Amniotic stem cell (primary cell): Measurements from ENCODE around the gene MTX2.

ENCODE experiments used
- DNase-seq: peaks from one replicate; lab custom pipeline; 2025; lab: John Stamatoyannopoulos, UW

Gene MTX2

GRCh38 chr2:176269319-176270099, at the start of gene MTX2:
Gene MTX2 (plus strand): TSS chr2:176269442. CDS start chr2:176269630, 188 bp downstream.
- peak; percentile 28 for DNase-seq

DNA sequence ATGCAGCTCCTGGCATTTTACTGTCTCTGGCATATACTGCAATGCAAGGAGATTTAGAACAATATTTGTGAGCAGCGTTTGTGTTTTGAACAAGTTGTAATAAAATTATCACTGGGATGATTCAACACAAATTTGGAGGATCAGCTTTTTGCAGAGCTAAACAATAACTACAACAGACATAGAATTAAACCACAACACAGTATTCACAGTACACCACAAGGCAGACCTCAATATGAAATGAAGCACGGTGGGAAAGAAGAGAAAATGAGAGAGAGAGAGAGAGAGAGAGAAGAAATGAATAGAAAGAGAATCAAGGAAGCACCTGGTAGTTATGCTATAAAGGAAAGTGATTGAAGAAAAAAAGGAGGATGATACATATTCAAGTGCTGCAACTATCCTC, 41.4 kb upstream of the MTX2 start:
- no peak for DNase-seq

- DNase-seq: no peak
Measured at GRCh38 chr2:176234156-176234555, 35.1 kb upstream of the MTX2 start.

DNA sequence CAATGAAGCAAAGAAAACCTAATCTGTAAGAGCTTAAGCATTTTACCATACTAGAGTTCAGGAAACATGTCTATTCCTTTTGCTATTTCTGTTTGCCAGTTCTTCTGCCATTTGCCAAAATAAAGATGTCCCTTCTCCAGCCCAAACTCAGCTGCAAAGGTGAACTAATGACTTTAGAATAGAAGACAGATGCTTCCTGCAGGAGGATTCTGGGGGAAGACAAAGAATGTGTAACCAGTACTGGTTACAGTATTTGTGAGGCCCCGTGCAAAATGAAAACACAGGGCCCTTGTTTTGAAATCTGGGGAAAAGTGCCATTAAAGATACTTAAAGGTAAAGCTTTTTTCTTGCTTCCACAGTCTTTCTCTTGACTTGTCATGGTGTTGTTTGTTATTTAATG, 34.3 kb upstream of the MTX2 start:
- DNase-seq: no peak

- DNase-seq: no peak
Measured at GRCh38 chr2:176237456-176237855, 31.8 kb upstream of the MTX2 start.

- DNase-seq: no peak
Measured at GRCh38 chr2:176239031-176239430, 30.2 kb upstream of the MTX2 start.

DNA sequence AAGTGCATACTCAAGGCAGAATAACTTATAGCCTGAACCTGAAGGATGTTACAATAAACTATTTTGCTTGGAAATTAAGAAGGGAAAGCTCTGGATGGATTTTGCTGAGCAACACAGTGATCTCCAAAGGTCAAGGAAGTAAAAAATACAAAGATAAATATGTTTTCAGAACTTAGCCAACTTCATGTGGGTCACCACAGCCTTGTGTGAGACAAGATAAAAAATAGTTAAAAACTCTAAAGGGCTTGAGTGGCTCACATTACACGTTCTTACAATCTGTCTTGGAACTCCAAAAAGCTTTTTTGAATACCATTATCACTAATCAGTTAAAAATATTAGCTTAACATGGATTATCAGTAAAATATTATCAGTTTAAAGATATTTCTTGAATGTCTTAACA, 28.9 kb upstream of the MTX2 start:
- no peak for DNase-seq

DNA sequence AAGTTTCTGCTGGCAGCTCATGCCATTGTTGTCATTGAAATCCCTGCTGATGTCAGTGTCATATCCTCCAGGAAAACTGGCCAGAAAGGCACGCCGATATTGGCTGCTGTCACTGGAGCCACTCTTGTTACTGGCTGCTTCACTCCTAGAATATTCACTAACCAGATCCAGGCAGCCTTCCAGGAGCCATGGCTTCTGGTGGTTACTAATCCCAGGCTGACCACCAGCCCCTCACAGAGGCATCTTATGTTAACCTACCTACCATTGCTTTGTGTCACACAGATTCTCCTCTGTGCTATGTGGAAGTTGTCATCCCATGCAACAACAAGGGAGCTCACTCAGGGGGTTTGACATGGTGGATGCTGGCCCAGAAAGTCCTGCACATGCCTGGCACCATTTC, 27.0 kb upstream of the MTX2 start:
- DNase-seq: no peak

GRCh38 chr2:176246331-176246730, 22.9 kb upstream of the MTX2 start:
- no peak for DNase-seq

- DNase-seq: no peak
Measured at GRCh38 chr2:176247859-176248258, 21.4 kb upstream of the MTX2 start.

DNA sequence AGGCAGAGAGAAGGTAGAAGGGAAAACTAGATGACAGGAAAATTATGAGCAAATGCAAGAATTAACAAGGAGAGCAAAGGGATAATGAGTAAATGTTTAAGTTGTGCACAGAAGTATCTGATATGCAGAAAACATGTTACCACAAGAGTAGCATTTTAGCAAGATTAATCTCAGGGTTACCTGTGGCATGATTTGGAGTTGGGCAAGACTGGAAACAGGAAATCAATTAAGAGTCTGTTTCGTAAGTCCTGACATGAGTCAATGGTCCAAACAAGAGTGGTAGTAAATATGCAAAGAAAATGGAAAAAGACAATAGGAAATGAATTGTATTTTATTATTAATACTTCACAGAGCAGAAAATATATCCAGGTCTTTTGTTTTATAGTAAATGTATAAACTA, 17.3 kb upstream of the MTX2 start:
- no peak for DNase-seq

DNA sequence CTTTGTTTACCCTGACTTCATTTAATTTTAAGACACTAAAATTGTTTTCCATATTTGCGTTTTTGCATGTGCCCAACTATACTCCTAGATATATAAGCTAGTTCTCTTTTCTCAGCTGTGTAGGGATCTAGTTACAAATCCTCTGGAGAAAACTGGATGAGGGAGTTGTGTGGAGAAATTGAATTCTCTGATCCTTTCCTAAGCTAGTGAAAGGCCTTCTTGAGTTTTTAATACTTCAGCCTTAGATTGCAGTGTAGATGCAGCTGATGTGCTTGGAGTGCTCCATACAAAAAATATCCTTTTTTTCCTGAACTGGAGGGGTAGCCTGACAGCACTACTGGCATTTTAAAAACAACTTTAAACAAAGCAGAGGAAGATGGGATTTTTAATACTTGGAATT, 8.6 kb upstream of the MTX2 start:
- DNase-seq: no peak

- no peak for DNase-seq
Measured at GRCh38 chr2:176261136-176261535, 8.1 kb upstream of the MTX2 start.

- no peak for DNase-seq
Measured at GRCh38 chr2:176268976-176269318, 295 bp upstream of the MTX2 start.

GRCh38 chr2:176270100-176270750, 983 bp downstream of the MTX2 start:
- DNase-seq: no peak

- DNase-seq: no peak
Measured at GRCh38 chr2:176272870-176273459, 3.7 kb downstream of the MTX2 start.

DNA sequence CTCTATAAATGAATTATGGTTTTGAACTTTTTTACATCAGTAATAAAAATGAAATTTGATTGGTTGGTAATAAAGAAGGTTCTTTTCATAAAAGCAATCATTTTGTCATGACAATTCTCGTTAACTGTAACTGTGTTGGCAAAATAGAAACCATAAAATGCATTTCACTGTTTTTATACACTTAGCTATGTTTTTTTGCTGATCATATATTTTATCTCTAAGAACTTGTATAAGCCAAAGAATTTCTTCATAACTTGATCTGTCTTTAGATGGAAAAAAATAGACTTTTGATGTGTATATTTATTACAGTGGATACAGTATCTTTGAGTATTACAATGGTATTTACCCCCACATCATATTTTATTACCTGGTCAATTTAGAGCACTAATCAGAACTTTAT, 9.7 kb downstream of the MTX2 start:
- DNase-seq: no peak

GRCh38 chr2:176280156-176280555, 10.9 kb downstream of the MTX2 start:
- no peak for DNase-seq

DNA sequence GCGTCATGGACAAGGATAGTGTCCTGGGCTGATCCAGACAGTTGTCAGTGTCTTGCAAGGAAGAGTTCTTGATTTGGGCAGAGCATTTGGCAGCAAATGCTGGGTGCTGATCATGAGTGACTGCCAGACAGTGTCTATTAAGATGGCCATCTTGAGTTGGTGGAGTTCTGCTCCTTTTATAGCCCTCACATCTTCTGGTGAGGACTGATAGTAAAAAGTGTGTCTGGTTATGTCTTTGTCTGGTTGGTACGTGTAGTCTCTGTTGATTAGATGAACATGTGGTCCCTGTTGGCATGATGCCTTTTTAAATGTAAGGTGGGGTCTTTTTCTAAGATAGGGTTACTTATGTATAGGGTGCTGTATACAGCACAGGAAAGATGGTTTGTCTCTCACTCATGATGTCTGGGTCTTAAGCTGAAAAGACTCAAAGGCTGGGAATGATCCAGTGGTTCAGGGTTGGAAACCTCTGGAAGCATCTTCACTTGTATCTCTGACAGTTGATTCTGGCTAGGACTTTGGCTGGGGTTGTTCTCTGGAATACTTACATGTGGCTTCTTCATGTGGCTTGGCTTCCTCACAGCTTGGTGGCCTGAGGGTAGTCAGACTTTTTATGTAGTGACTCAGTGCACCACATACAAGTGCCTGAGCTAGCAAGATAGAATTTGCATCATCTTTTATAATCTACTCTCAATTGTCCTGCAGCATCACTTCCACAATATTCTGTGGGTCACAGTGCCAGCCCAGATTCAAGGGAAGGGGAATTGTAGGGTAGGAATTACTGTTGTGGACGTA, 11.8 kb downstream of the MTX2 start:
- no peak for DNase-seq

DNA sequence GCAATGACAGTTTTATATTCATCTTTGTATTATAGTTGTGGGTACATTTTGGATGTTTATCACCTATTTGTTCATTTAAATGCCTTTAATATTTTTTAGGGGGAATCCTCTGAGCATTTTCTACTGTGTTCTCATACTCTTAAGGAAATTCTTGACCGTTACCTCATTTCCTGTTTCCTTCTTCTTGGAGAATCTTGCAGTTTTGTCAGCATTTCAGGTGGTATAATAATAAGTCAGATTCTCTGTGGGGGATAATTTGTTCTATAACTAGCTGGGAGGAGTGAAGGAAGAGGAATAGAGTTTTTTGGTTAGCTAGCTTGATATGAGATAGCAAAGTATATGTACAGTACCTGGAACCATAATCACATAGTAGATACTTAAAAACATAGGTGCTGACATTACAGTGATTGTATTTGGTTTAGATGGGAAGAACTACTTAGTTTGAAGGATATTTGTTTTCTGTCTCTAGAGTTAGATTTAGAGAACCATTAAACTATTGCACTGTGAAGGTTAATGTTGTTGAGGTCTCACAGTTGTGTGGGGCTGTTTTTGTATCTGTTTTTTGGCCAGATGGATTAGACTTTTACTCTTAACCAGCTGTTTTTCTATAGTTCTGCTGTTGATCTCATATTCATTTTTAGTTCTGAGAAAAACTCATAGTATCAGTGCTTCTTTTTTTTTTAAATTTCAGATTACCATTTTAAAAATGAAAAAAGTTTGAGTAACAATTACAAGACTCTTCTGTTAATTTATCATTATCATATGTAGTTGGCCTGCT, 14.2 kb downstream of the MTX2 start:
- no peak for DNase-seq

DNA sequence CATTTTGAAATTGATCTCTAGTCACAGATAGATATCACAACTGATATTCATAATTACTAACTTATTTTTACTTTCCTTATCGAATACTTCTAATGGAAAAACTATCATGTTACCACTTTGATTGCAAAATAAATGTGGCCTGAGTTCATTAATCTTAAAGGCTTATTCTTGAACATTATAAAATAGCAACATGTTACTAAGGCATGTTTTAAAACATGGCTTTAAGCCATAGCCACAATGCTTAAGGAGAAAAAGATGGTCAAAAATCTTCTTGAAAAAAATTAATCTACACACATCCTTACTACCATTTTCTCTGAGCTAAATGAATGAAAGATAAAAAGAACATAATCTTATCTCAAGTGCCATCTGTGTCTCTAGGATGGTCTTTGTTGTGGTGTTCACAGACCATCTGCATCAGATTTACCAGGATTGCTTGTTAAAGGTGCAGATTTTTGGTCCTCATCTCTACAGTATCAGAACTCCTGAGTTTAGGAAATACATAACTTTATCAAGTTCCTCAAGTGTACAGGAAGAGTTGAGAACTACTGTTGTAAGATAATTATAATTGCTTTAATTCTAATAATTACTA, 15.3 kb downstream of the MTX2 start:
- DNase-seq: no peak

GRCh38 chr2:176285321-176285720, 16.1 kb downstream of the MTX2 start:
- no peak for DNase-seq
